ENCODE data around the gene TSPY10.
"Not testable (repeated sequence)": the region's sequence is repeated elsewhere in the genome, so short reads cannot be mapped to it uniquely, and the experiment has no call there.

Gene TSPY10, protein sequence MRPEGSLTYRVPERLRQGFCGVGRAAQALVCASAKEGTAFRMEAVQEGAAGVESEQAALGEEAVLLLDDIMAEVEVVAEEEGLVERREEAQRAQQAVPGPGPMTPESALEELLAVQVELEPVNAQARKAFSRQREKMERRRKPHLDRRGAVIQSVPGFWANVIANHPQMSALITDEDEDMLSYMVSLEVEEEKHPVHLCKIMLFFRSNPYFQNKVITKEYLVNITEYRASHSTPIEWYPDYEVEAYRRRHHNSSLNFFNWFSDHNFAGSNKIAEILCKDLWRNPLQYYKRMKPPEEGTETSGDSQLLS

DNA sequence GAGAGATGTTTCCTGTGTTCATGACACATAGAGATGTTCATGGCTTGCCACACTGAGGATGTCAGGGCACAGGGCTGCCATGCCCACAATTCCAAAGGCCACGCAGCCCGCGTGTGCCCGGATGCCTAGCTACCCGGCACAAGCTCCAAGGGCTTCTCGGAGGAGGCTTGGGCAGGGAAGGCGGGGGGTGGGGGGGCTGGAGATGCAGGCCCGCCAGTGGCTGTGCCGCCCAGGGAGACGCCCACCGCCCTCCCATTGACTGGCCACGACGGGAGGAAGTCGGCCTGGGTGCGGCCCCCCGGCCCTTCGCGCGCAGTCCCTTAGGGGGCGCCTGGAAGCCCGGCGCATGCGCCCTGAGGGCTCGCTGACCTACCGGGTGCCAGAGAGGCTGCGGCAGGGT lies at the start of gene TSPY10:
TSPY10 (plus strand) TSS at position 301 of the 400 bp plus-strand sequence; CDS start at position 347, 46 bp downstream.
- not testable (repeated sequence) for DNase-seq

DNA sequence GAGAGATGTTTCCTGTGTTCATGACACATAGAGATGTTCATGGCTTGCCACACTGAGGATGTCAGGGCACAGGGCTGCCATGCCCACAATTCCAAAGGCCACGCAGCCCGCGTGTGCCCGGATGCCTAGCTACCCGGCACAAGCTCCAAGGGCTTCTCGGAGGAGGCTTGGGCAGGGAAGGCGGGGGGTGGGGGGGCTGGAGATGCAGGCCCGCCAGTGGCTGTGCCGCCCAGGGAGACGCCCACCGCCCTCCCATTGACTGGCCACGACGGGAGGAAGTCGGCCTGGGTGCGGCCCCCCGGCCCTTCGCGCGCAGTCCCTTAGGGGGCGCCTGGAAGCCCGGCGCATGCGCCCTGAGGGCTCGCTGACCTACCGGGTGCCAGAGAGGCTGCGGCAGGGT lies 40.7 kb upstream of the TSPY10 start, which contains the start of gene TSPY9:
TSPY9 (plus strand) TSS at position 301 of the 400 bp plus-strand sequence; CDS start at position 347, 46 bp downstream.
- DNase-seq = not testable (repeated sequence)

DNA sequence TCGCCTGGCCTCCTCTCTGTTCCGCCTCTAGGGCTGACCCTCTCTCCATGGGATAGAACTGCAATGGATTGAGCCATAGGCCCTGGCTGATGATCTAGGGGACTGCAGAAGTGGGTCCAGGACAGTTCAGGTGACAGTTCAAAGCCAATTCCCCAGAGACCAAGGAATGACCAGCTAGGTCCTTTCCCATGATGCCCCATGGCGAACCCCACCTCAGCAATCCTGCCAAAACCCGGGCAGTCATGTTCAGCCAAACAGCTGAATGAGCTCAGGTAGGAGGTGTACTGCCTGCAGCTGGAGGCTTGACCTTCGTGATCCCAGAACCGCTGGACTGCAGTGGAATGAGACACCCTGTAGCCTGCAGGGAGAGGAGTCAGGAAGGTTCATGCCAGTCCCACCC lies 23.3 kb upstream of the TSPY10 start:
- DNase-seq = peak; percentile 14

DNA sequence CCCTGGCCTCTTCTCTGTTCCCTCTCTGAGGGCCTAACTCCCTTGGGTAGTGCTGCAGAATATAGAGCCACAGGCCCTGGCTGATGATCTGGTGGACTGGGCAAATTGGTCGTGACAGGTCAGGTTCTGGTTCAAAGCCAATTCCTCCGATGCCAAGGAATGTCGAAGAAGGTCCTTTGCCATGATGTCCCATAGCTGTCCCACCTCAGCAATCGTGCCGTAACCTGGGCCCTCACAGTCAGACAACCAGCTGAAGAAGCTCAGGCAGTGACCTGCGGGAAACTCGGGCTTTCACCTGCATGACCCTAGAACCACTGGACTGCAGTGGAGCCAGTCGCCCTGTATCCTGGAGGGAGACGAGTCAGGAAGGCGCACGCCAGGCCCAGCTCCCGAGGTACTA lies 11.4 kb upstream of the TSPY10 start:
- DNase-seq = not testable (repeated sequence)

Data from stimulated activated CD8-positive, alpha-beta memory T cell treated with anti-CD3 and anti-CD28 coated beads, Interleukin-4, amount 100 ng/mL, for 48 hours (primary cell).